ENCODE measurements around the gene ETS1.

The ETS1 gene

GRCh38 chr11:128568166-128568778 lies 19.1 kb downstream of the ETS1 start:
- DNase-seq (ENCODE audit: low spot score): peak; percentile 72

DNA sequence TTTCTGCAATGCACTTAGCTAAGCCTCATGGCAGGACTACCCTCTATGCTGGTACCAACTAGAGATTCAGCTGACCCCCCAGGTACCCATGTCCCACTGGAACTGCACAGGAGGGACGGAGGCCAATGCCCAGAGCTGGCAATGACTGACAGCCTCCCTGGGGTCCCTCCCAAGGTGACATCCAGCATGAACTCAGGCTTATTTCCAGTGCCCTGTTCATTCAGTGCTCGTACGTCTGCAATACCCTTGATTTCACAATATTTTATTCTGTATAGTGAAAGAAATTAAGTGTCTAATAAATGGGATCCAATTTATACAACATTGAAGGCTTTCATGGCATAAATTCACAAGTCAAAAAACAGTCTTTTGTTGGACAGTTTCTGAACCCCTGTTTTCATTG lies 20.2 kb downstream of the ETS1 start:
- no peak for DNase-seq (ENCODE audit: low spot score)

DNA sequence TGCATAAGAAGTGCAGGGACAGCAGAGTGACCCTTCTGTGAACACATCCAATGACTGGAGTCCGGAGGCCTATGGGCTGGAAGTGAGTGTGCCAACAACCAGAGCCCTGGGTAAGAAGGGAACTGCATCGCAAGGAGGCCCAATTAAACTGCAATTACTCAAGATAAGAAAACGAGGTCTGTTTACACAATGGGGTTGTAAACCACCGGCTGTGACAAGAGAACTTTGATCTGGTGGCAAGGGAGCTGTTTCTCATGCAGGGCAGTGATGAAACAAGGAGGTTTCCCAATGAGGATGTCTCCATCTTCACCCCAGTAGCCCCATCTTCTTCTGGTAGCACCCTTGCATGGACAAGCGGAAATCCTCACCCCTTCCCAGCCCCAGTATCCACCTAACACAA lies 21.5 kb downstream of the ETS1 start:
- no peak for DNase-seq (ENCODE audit: low spot score)

DNA sequence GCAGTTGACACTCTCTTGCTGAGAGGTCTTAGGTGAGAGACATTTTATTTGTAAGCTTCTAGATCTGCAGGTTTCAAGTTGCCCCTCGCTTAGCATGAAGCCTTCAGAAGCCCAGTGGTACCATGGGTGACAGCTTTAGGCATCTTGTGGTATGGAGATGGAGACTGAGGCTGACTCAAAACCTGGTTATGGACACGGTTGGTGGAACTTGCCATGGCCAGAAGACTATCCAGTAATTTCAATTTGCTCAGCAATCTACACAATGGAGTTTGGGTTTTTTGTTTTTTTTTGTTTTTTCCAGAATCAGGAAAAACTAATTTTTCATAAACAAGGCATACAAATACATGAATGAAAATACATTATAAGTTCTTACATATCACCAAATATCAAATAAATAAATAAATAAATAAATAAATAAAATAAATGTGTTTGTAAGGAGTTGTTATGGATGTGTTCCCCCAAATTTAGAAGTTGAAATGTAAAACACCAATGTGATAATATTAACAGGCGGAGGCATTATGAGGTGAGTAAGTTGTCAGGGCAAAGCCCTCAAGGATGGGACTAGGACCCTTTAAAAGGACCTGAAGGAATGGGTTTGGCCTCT lies 22.6 kb downstream of the ETS1 start:
- no peak for DNase-seq (ENCODE audit: low spot score)

DNA sequence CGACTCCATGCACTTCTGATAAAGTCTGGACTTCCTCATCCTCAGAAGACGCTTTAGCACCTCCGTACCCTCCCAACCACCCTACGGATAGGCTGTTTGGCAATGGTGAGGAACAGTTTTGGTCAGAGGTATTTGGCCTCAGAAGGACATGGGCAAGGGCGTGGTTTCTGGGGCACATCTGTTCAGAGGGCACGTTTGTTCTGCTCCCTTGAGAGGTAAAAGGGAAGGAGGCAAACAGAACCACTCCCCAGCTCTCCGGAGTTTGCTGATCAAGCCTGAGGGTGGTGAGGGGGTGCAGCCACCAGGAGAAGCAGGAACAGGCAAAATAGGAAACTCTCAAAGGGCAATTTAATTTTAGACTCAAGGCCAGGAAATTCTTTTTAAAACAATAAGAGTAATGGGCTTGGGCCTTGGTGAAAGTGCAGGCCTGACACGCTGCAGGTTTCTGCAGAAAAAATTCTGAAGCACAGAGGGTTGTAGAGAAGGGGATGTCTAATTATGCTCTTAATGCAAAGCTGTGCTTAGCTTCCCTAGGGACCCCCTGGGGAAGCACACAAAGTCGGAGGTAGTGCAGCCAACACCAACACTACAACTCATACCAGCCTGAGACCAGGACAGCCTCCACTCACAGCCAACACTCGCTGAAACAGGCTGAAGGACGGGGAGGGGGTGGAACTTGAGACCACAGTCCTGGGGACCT lies 23.3 kb downstream of the ETS1 start:
- no peak for DNase-seq (ENCODE audit: low spot score)

GRCh38 chr11:128563308-128563707 lies 24.1 kb downstream of the ETS1 start:
- DNase-seq (ENCODE audit: low spot score): no peak

DNA sequence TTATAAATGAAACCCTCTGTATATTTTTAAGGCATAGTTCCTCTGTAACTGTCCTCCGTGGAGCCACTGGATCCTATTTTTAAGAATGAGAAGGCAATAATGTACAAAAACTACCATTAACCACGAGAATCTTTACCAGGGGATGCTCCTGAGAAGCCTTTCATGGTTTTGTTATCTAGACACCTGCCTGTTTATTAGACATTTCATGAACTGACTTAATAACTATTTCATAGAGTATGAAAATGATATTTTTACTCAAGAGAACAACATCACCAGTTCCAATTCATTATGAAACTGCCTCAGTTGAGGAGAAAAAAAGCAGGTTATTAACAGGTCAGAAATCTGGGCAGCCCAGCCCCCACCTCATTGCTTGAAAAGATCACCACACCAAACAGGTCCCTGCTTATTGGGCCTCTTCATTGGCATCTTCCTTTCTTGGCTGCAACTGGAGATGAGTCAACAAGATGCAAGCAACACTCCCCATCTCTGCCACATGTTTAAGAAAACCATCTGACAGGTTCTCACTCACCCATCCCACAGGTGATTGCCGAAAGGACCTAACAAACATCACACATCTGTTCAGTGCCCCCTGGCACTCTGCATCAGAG lies 27.8 kb downstream of the ETS1 start:
- no peak for DNase-seq (ENCODE audit: low spot score)

GRCh38 chr11:128555606-128556005 lies 31.8 kb downstream of the ETS1 start:
- no peak for DNase-seq (ENCODE audit: low spot score)

DNA sequence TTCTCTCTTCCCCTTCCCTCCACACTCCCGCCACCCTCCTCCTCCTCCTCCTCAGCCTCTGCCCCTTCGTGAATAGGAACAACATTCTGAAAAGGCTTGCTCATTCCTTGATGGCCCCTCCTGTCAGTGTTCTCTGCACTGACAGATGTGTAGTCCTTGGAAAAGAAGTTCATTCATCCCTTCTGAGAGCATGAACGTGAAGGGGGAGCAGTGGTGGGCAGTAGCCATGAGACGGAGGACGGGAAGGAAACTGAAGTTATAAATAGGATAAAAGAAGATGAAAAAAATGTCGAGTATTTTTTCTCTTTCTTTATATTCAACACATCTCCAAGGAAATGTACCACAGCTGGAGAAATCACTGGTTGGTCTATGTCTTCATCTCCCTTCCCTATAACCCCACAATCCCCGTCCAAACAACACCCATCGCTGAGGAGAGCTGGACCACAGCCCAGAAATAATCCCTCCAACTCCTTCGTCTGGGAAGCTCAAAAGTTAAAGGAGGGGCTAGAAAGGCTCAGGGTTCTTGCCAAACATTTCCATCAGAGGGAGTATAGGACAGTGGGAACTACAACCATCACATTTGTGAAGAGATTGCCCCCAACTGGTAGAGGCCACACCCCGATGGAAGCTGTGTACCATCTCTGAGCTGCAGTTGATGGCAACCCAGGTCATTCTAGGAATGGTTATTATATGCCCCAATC lies 33.5 kb downstream of the ETS1 start:
- DNase-seq (ENCODE audit: low spot score): no peak

GRCh38 chr11:128552783-128553661 lies 34.3 kb downstream of the ETS1 start:
- DNase-seq (ENCODE audit: low spot score): no peak

GRCh38 chr11:128551611-128552335 lies 35.6 kb downstream of the ETS1 start:
- no peak for DNase-seq (ENCODE audit: low spot score)

- no peak for DNase-seq (ENCODE audit: low spot score)
These were observed 36.3 kb downstream of the ETS1 start for GRCh38 chr11:128551058-128551457.

GRCh38 chr11:128550261-128550821 lies 37.0 kb downstream of the ETS1 start:
- no peak for DNase-seq (ENCODE audit: low spot score)

GRCh38 chr11:128549256-128549944 lies 38.0 kb downstream of the ETS1 start:
- DNase-seq (ENCODE audit: low spot score): no peak

DNA sequence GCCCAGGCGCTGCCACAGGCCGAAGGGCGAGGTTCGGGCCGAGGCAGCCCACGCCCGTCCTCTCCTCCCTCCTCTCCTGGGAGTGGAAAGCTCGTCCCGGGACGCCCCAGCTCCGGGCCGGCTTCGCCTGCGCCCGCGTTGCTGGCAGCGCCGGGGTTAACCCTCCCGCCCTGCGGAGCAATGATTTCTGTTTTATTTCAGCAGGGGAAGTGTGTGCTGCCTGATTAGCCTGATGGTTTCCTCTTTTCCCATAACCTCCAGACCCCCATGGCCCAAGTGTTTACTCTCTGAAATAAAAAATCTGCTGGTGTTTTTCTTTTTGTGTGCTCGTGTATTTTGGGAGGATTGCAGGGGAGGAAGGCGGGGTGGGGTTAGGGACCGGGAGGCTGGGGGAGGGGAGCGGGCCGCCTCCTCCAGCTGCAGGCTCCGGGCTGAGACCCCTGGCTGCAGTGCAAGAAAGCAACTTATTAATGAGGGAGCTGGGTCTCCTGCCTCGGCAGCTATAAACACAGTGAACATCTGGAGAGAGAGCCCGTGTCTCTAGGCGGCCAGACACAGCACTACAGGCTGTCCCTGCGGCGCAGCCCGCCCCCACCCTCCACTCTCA lies 38.6 kb downstream of the ETS1 start:
- peak; percentile 67 for DNase-seq (ENCODE audit: low spot score)

- DNase-seq (ENCODE audit: low spot score): no peak
These were observed 39.3 kb downstream of the ETS1 start for GRCh38 chr11:128547946-128548648.

DNA sequence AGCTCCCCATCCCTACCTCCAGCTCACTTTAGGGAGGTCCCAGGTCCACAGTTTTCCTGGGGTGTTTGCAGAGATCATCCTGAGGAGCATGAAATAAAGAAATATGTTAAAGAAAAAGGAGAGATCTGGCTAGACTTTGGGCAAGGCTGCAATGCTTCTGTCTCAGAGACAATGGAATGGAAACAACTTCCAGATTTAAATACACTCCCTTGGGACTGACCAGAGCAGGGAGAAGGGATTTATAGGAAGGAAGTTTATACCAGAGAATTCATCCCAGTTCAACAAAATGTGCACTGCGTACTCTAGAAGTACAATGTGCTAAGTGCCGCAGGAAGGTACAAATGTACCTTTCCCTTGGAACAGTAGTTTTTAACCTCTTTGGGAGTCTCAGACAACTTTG lies 40.4 kb downstream of the ETS1 start:
- DNase-seq (ENCODE audit: low spot score): no peak

GRCh38 chr11:128544471-128545051 lies 42.8 kb downstream of the ETS1 start:
- DNase-seq (ENCODE audit: low spot score): no peak
